Measurements from ENCODE around the gene SLC4A8.
"Not testable (repeated sequence)": the region's sequence is repeated elsewhere in the genome, so short reads cannot be mapped to it uniquely, and the experiment has no call there.

The SLC4A8 gene

DNA sequence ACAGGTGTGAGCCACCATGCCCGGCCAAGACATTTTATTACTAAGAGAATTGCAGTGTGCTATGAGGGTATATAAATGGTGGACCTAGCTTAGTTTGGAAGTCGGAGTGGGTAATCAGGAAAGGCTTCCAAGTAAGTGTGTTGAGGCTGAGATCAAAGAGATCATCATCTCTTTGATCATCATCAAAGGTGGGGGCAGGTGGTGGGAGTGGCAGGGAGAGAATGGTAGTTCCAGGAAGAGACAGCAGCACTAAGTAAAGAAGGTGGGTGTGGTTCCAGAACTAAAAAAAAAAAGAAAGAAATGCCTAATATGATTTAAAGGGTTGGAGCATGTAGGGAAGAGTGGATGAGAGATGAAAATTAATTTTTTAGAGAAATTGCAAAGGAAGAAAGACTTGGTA is 14.7 kb downstream of the SLC4A8 start:
- Mint-ChIP-seq H3K36me3 (peaks cover 3% of the 10 kb centered on the region), H3K27ac (no peak overlapping the region), H3K4me1 (peaks cover 37% of the 10 kb centered on the region), H3K9me3 (no peaks in the 10 kb centered on the region), H3K4me3 (no peak overlapping the region), H3K27me3 (no peaks in the 10 kb centered on the region)

DNA sequence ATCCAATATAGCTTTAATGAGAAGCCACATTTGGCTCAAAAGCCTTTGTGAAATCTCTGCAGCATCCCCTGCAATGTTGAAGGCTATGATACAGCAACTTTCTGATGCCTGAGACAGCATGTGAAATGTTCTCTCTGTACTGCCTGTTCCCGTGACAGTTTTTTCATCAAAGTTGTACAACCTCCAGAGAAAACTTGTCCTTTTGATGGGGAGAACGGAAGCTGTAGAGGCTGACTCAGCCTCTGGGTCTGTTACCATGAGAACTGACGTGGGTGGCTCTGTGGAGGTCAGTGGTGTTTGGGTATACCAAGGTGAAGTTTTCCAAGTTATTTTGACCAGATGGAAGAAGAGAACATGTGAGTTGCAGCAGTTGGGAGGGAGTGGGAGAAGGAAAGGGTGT is 17.0 kb downstream of the SLC4A8 start:
- H3K27ac Mint-ChIP-seq: no peak overlapping the region
- peaks cover 4% of the 10 kb centered on the region for H3K36me3 Mint-ChIP-seq
- H3K4me3 Mint-ChIP-seq: no peak overlapping the region
- peaks cover 37% of the 10 kb centered on the region for H3K4me1 Mint-ChIP-seq
- H3K27me3 Mint-ChIP-seq: no peaks in the 10 kb centered on the region
- no peaks in the 10 kb centered on the region for H3K9me3 Mint-ChIP-seq

DNA sequence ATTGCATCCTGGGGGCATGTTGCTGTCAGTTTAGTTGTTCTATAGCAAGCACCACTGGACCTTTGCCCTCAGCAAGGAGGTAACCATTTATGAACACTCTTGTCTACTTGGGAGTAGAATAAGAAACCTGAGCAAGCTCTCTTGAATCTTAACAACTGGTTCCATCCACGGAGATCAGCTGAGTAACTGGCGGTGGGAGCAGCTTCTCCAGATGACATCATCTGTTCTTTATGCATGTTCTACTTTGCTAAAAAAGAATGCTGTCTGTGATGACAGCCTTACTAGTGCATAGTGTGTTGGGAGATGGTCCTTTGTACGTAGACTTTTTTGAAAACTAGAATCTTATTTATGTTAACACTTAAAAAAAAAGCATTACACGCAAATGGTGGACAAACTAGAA is 17.7 kb downstream of the SLC4A8 start:
- Mint-ChIP-seq H3K9me3 (no peaks in the 10 kb centered on the region), H3K4me3 (no peak overlapping the region), H3K36me3 (peaks cover 4% of the 10 kb centered on the region), H3K27ac (no peak overlapping the region), H3K27me3 (no peaks in the 10 kb centered on the region), H3K4me1 (peaks cover 36% of the 10 kb centered on the region)

DNA sequence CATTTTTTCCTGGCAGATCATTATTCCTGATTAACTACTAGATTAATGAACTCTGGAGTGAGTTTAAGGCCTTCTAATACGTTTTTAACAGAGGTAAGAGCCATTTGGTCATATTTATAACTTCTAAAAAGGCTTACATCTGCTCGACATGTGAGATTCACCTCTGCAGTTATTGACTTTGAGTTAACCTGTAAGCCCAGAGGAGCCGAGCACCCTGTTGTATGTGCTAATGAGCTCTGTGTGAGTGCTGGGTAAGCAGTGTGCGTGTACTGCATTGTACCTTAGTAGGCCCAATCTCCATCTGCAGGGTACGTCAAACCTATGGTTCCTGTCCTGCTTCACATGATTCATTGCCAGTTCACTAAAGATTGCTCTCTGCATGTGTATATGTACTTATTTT is 18.9 kb downstream of the SLC4A8 start:
- Mint-ChIP-seq H3K27ac (no peak overlapping the region), H3K4me3 (no peak overlapping the region), H3K36me3 (peaks cover 4% of the 10 kb centered on the region), H3K4me1 (peaks cover 29% of the 10 kb centered on the region), H3K27me3 (no peaks in the 10 kb centered on the region), H3K9me3 (no peaks in the 10 kb centered on the region)

DNA sequence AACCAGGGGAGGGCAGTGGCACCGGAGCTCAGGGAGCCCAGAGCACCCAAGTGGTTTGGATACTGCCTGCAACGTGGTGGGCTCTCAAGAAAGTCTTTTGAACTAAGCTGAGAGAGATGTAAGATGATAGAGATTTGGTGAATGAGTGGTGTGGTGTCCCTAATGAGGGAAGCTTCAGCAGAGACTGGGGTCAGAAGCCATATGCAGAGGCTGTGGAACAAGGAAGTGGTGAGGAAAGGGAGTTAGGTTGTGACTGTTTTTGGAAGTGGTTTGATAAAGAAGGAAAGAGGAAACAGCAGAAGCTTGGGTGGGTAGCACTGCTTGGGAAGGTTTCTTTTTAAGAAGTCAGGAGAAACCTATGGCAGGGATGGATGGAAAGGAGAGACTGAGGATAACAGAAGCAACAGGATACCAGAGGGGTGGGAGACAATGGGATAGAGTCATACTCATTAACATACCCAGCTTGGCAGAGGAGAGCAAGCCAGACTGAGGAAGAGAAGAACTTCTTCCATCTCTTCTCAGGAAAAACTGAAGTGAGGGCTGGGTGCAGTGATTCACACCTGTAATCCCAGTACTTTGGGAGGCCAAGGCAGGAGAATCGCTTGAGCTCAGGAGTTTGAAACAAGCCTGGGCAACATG is 24.1 kb downstream of the SLC4A8 start:
- Mint-ChIP-seq H3K27ac (no peak overlapping the region), H3K9me3 (no peaks in the 10 kb centered on the region), H3K36me3 (peaks cover 1% of the 10 kb centered on the region), H3K4me3 (no peak overlapping the region), H3K4me1 (peaks cover 5% of the 10 kb centered on the region), H3K27me3 (no peaks in the 10 kb centered on the region)

DNA sequence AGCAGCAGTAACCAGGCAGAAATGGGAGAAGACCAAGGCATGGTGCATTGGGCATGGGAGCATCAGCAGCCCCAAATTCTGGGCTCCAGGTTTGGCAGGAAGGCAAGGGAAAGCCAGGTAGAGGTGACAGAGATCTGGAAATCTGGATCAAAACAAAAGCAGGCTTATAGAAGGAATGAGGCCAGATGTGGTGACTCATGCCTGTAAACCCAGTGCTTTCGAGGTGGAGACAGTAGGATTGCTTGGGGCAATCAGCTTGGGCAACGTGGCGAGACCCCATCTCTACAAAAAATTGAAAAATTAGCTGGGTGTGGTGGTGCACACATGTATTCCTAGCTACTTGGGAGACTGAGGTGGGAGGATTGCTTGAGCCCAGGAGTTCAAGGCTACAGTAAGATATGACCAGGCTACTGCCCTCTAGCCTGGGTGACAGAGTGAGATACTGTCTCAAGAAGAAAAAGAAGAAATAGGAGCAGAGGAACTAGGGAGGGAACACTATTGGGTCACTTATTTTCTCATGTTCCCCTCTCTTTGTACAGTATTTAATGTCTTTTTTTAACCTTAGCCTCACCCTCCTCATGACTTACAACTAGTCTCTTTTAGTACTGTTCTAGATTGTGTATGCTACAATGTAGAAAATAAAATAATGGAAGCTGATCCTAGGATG is 25.1 kb downstream of the SLC4A8 start:
- Mint-ChIP-seq H3K36me3 (peaks cover 1% of the 10 kb centered on the region), H3K4me1 (peaks cover 5% of the 10 kb centered on the region), H3K9me3 (no peaks in the 10 kb centered on the region), H3K27me3 (no peaks in the 10 kb centered on the region), H3K27ac (no peak overlapping the region), H3K4me3 (no peak overlapping the region)

DNA sequence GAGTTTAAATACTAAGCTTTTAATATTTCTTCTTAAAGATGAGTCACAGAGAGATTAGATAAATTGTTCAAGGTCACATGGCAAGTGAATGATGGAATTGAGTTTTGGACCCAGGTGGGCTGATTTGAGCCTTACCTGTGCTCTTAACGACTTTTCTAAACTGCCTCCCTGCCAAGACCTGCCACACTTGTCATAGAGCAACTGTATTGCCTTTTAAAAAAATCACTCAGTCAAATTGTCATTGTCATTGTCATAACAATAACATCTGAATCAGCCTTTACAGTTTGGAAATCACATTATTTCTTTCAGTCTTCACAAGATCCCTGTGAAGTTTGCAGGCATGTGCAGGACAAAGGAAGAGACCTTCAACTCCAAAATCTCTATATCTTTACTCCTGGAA is 25.7 kb downstream of the SLC4A8 start:
- peaks cover 1% of the 10 kb centered on the region for H3K36me3 Mint-ChIP-seq
- H3K27me3 Mint-ChIP-seq: no peaks in the 10 kb centered on the region
- no peak overlapping the region for H3K4me3 Mint-ChIP-seq
- no peak overlapping the region for H3K27ac Mint-ChIP-seq
- H3K9me3 Mint-ChIP-seq: no peaks in the 10 kb centered on the region
- H3K4me1 Mint-ChIP-seq: peaks cover 5% of the 10 kb centered on the region

DNA sequence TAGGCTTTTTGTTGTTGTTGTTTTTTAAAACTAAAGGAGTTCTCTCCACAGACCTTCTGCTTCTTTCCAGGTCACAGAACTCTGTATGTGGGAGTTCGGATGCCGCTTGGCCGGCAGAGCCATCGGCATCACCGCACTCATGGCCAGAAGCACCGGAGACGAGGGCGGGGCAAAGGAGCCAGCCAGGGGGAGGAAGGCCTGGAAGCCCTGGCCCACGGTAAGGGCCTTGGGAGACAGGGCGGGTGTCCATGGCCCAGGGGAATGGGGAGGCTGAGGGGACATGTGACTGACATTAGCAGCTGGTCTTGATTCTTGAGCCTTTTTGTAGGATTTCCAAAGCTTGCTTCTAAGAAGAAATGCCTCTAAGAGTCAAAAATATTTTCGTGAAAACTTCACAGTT is 26.2 kb downstream of the SLC4A8 start:
- Mint-ChIP-seq H3K4me1 (peaks cover 5% of the 10 kb centered on the region), H3K4me3 (no peak overlapping the region), H3K27me3 (no peaks in the 10 kb centered on the region), H3K27ac (no peak overlapping the region), H3K36me3 (no peaks in the 10 kb centered on the region), H3K9me3 (no peaks in the 10 kb centered on the region)

DNA sequence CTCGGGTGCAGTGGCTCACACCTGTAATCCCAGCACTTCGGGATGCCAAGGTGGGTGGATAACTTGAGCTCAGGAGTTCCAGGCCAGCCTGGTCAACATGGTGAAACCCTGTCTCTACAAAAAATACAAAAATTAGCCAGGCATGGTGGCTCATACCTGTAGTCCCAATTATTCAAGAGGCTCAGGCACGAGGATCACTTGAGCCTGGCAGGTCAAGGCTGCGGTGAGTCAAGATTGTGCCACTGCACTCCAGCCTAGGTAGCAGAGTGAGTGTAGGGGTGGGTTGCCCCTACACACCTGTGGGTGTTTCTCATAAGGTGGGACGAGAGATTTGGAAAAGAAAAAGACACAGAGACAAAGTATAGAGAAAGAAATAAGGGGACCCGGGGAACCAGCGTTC is 29.4 kb downstream of the SLC4A8 start:
- H3K27ac Mint-ChIP-seq, H3K4me3 Mint-ChIP-seq, H3K9me3 Mint-ChIP-seq, H3K4me1 Mint-ChIP-seq, H3K27me3 Mint-ChIP-seq, H3K36me3 Mint-ChIP-seq: not testable (repeated sequence)

DNA sequence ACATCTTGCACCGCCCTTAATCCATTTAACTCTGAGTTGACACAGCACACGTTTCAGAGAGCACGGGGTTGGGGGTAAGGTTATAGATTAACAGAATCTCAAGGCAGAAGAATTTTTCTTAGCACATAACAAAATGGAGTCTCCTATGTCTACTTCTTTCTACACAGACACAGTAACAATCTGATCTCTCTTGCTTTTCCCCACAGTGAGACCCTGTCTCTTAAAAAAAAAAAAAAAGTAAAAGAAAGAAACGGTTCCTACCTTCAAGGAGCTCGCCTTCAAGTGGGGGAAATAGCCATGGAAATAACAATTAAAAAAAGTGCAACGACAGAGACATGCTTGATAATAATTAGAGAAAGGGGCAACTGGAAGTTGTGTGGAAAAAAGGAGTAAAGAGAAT is 30.4 kb downstream of the SLC4A8 start:
- not testable (repeated sequence) for H3K27me3 Mint-ChIP-seq, H3K9me3 Mint-ChIP-seq, H3K4me1 Mint-ChIP-seq, H3K36me3 Mint-ChIP-seq, H3K4me3 Mint-ChIP-seq, H3K27ac Mint-ChIP-seq

DNA sequence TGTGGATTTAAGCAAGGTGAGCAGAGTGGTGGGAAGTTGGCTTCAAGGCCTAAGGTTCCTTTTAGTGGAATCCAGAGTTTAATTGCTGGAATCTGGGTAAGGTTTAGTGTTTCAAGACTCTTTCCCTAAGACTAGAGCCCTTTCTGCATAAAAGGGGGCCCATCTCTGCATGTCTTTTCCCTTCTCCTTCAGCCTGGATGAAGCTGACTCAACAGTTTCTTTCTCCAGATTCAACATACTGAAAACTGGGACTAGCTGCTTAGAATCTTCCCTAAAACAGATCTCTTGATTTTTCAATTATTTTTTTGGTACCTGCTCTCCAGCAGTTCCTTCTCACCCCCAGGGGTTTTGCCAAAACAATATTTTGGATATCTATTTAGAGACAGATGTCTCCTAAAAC is 34.0 kb downstream of the SLC4A8 start:
- H3K36me3 Mint-ChIP-seq: peaks cover 2% of the 10 kb centered on the region
- H3K4me1 Mint-ChIP-seq: no peaks in the 10 kb centered on the region
- H3K4me3 Mint-ChIP-seq: no peak overlapping the region
- H3K9me3 Mint-ChIP-seq: no peaks in the 10 kb centered on the region
- H3K27me3 Mint-ChIP-seq: no peaks in the 10 kb centered on the region
- H3K27ac Mint-ChIP-seq: no peak overlapping the region

DNA sequence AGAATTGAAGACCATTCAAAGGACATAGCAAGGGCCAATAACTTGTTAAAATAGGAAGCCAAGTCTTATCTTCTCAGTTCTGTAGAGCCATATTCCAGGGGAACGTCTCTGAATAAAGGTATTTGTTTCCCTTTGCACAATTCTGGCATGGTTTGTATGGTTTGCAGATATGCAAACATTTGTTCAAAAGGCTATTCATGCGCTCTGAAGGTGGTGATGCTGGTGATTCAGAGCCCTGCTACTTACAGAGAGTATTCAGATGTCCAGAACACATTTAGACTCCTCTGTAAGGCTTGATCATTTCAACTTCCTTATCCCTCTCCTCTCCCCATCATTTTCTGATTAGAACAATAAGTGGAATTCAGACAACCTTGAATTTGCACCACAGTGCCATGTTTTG is 35.9 kb downstream of the SLC4A8 start:
- no peaks in the 10 kb centered on the region for H3K9me3 Mint-ChIP-seq
- peaks cover 4% of the 10 kb centered on the region for H3K36me3 Mint-ChIP-seq
- no peak overlapping the region for H3K4me3 Mint-ChIP-seq
- no peaks in the 10 kb centered on the region for H3K27me3 Mint-ChIP-seq
- H3K4me1 Mint-ChIP-seq: no peaks in the 10 kb centered on the region
- no peak overlapping the region for H3K27ac Mint-ChIP-seq

DNA sequence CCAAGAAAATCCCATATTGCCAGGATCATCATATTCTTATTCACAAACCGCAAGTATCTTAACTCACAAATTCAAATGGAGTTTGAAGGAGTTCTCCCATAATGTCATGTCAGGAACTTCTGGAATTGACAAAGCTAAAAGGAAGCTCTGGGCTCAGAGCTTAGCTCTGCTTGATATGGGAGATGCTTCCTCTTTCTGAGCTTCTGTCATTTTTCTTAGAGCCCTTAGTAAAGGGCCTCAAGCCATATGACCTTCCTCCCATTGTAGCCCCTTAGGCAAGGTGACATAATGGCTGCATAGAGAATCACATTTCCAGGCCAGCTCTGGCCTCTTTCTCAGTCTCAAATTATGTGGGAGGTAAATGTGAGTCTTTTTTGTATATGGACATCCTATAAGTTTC is 40.9 kb downstream of the SLC4A8 start:
- no peaks in the 10 kb centered on the region for H3K4me1 Mint-ChIP-seq
- H3K27ac Mint-ChIP-seq: no peak overlapping the region
- H3K9me3 Mint-ChIP-seq: no peaks in the 10 kb centered on the region
- H3K4me3 Mint-ChIP-seq: no peak overlapping the region
- peaks cover 4% of the 10 kb centered on the region for H3K36me3 Mint-ChIP-seq
- H3K27me3 Mint-ChIP-seq: no peaks in the 10 kb centered on the region

DNA sequence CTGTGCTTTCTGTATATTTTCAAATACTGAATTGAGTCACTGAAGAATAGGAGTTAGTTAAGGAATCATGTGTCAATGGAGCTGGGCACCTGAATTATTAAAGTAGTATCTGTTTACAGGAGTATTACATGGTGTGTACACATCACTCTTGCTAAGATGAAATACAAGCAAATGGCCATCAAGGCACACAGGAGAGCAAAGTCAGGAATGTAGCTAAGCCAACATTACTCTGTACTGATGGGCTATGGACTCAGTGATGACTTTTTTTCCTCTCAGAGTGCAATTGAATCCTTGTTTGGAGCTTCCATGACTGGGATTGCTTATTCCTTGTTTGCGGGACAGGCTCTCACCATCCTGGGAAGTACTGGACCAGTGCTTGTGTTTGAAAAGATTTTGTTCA is 45.5 kb downstream of the SLC4A8 start:
- Mint-ChIP-seq H3K4me3 (no peak overlapping the region), H3K9me3 (no peaks in the 10 kb centered on the region), H3K36me3 (peaks cover 5% of the 10 kb centered on the region), H3K27ac (no peak overlapping the region), H3K27me3 (no peaks in the 10 kb centered on the region), H3K4me1 (no peaks in the 10 kb centered on the region)

DNA sequence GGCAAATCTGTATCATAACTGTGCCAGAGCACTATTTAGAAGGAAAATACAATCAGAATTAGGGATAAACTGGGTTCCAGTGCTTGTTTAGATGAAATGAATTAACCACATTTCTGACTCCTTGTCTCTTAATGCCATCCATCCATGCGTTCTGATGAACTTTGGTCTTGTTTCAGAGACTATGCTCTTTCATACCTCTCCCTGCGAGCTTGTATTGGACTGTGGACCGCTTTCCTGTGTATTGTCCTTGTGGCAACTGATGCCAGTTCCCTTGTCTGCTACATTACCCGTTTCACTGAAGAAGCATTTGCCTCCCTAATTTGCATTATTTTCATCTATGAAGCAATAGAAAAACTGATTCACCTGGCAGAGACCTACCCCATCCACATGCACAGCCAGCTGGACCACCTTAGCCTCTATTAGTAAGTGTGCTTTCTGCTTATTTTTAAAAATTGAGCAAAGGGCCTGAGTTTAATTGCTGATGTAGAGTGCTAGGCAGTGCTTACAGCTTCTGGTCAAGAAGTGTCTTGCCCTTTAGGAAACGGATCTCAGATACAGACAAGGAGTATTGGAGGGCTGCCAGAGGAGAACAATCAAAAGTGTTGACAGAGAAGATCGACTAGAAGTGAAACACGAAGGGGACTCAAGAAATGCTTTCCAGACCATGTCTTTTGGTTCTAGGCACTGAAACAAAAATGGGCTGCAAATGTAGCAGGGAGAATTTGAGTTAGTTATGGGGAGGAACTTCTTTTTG is 46.7 kb downstream of the SLC4A8 start:
- H3K4me3 Mint-ChIP-seq: no peak overlapping the region
- peaks cover 5% of the 10 kb centered on the region for H3K36me3 Mint-ChIP-seq
- H3K4me1 Mint-ChIP-seq: no peaks in the 10 kb centered on the region
- no peaks in the 10 kb centered on the region for H3K9me3 Mint-ChIP-seq
- no peaks in the 10 kb centered on the region for H3K27me3 Mint-ChIP-seq
- no peak overlapping the region for H3K27ac Mint-ChIP-seq

DNA sequence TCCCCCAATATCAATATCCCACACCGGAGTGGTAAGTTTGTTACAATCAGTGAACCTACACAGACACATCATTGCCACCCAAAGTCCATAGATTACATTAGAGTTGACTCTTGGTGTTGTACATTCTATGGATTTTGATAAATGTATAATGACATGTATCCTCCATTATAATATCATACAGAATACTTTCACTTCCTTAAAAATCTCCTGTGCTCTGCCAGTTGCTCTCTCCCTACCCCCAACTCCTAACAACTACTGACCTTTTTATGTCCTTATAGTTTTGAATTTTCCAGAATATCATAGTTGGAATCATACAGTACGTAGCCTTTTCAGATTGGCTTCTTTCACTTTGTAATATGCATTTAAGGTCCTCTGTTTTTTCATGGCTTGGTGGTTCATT is 48.4 kb downstream of the SLC4A8 start:
- Mint-ChIP-seq H3K27me3 (no peaks in the 10 kb centered on the region), H3K4me3 (no peak overlapping the region), H3K27ac (no peak overlapping the region), H3K36me3 (peaks cover 5% of the 10 kb centered on the region), H3K9me3 (no peaks in the 10 kb centered on the region), H3K4me1 (no peaks in the 10 kb centered on the region)

Data from activated naive CD4-positive, alpha-beta T cell treated with anti-CD3 and anti-CD28 coated beads, Interleukin-2, amount 50 U/mL, for 24 hours (primary cell).